NOMO-1 treated with dmso at 0.1 percent for 144 hours (cell line): ENCODE data around the gene PSTPIP1.

Experiments used
- DNase-seq: peaks from one replicate; lab custom pipeline; 2025; ENCODE audit not compliant: unreplicated experiment; lab: John Stamatoyannopoulos, UW

Gene PSTPIP1

GRCh38 chr15:77028451-77029165, 33.7 kb downstream of the PSTPIP1 start:
- DNase-seq: no peak

GRCh38 chr15:77029166-77030047, 34.5 kb downstream of the PSTPIP1 start:
- no peak for DNase-seq

GRCh38 chr15:77030048-77030927, 35.4 kb downstream of the PSTPIP1 start:
- no peak for DNase-seq

- no peak for DNase-seq
Measured at GRCh38 chr15:77030928-77031375, 36.0 kb downstream of the PSTPIP1 start.

GRCh38 chr15:77031376-77032050, 36.6 kb downstream of the PSTPIP1 start:
- no peak for DNase-seq

GRCh38 chr15:77032052-77032646, 37.2 kb downstream of the PSTPIP1 start:
- DNase-seq: no peak

GRCh38 chr15:77032647-77033416, 37.9 kb downstream of the PSTPIP1 start:
- DNase-seq: no peak

GRCh38 chr15:77033417-77033728, 38.4 kb downstream of the PSTPIP1 start:
- no peak for DNase-seq

GRCh38 chr15:77033729-77034671, 39.1 kb downstream of the PSTPIP1 start:
- DNase-seq: no peak

- DNase-seq: no peak
Measured at GRCh38 chr15:77034695-77035489, 40.0 kb downstream of the PSTPIP1 start.

- DNase-seq: no peak
Measured at GRCh38 chr15:77035584-77035983, 40.7 kb downstream of the PSTPIP1 start.

GRCh38 chr15:77035999-77036471, 41.1 kb downstream of the PSTPIP1 start:
- no peak for DNase-seq

GRCh38 chr15:77036537-77037387, 41.8 kb downstream of the PSTPIP1 start:
- no peak for DNase-seq

GRCh38 chr15:77037388-77038209, 42.7 kb downstream of the PSTPIP1 start:
- DNase-seq: no peak

GRCh38 chr15:77038312-77039216, 43.6 kb downstream of the PSTPIP1 start:
- no peak for DNase-seq
